ENCODE data around the gene CBFB.

The CBFB gene

GRCh38 chr16:67108489-67108888 is 79.5 kb downstream of the CBFB start:
- no peaks in the 10 kb centered on the region for H3K9me3 ChIP-seq (ENCODE audit: insufficient read depth, low read length)
- H4K20me1 ChIP-seq (ENCODE audit: insufficient read depth, low read length): 0 out of 2 replicates have a peak, but pooled peaks cover 3% of the 10 kb centered on the region
- H3K4me3 ChIP-seq (ENCODE audit: low read length): no peak overlapping the region
- no peak overlapping the region for H3K9ac ChIP-seq (ENCODE audit: low read length)
- peaks cover 29% of the 10 kb centered on the region for H3K4me1 ChIP-seq (ENCODE audit: low read length)
- H3K4me2 ChIP-seq (ENCODE audit: low read length): no peak overlapping the region
- no peak overlapping the region for H3K27ac ChIP-seq (ENCODE audit: low read length)
- H3K79me2 ChIP-seq (ENCODE audit: low read length): peaks cover 35% of the 10 kb centered on the region
- H2AFZ ChIP-seq (ENCODE audit: low read depth, low read length): no peak overlapping the region
- no peak for TF ChIP-seq CTCF (IDR thresholded peaks at IDR 0.05; ENCODE audit: low read depth, low read length)
- TF ChIP-seq EZH2phosphoT487 (IDR thresholded peaks at IDR 0.05; ENCODE audit: low read depth): no peak
- peaks cover 5% of the 10 kb centered on the region for H3K36me3 ChIP-seq (replicated peaks; ENCODE audit: low read depth, low read length)
- no peaks in the 10 kb centered on the region for H3K27me3 ChIP-seq (ENCODE audit: low read depth, low read length)

- H3K27ac ChIP-seq (ENCODE audit: low read length): no peak overlapping the region
- TF ChIP-seq CTCF (IDR thresholded peaks at IDR 0.05; ENCODE audit: low read depth, low read length): no peak
- no peak for TF ChIP-seq EZH2phosphoT487 (IDR thresholded peaks at IDR 0.05; ENCODE audit: low read depth)
- peaks cover 29% of the 10 kb centered on the region for H3K4me1 ChIP-seq (ENCODE audit: low read length)
These were observed 80.0 kb downstream of the CBFB start for GRCh38 chr16:67108931-67109406.

GRCh38 chr16:67109407-67110135 is 80.6 kb downstream of the CBFB start, which contains the start of gene PHAF1:
Gene PHAF1 (plus strand): TSS chr16:67109941. CDS start chr16:67110176, 235 bp downstream.
- H3K4me2 ChIP-seq (ENCODE audit: low read length): peak within 1 kb of the TSS; percentile 97
- H3K4me3 ChIP-seq (ENCODE audit: low read length): peak within 1 kb of the TSS; percentile 95
- peak within 1 kb of the TSS; percentile 96 for H2AFZ ChIP-seq (ENCODE audit: low read depth, low read length)
- peaks cover 43% of the 10 kb centered on the region for H3K79me2 ChIP-seq (ENCODE audit: low read length)
- H3K36me3 ChIP-seq (replicated peaks; ENCODE audit: low read depth, low read length): peaks cover 7% of the 10 kb centered on the region
- H4K20me1 ChIP-seq (ENCODE audit: insufficient read depth, low read length): 0 out of 2 replicates have a peak, but pooled peaks cover 3% of the 10 kb centered on the region
- TF ChIP-seq CTCF (IDR thresholded peaks at IDR 0.05; ENCODE audit: low read depth, low read length) (no peak), EZH2phosphoT487 (IDR thresholded peaks at IDR 0.05; ENCODE audit: low read depth) (no peak)
- no peak within 1 kb of the TSS for H3K27ac ChIP-seq (ENCODE audit: low read length)
- H3K4me1 ChIP-seq (ENCODE audit: low read length): peaks cover 25% of the 10 kb centered on the region
- peak within 1 kb of the TSS; percentile 77 for H3K9ac ChIP-seq (ENCODE audit: low read length)
- no peaks in the 10 kb centered on the region for H3K27me3 ChIP-seq (ENCODE audit: low read depth, low read length)
- H3K9me3 ChIP-seq (ENCODE audit: insufficient read depth, low read length): no peaks in the 10 kb centered on the region

More at GRCh38 chr16:67108931-67109406, 80.0 kb downstream of the CBFB start:
- Histone ChIP-seq H3K27me3 (ENCODE audit: low read depth, low read length) (no peaks in the 10 kb centered on the region), H3K4me2 (ENCODE audit: low read length) (peak overlapping the region; percentile 97), H2AFZ (ENCODE audit: low read depth, low read length) (peak overlapping the region; percentile 96), H3K9me3 (ENCODE audit: insufficient read depth, low read length) (no peaks in the 10 kb centered on the region), H3K79me2 (ENCODE audit: low read length) (peaks cover 38% of the 10 kb centered on the region), H3K9ac (ENCODE audit: low read length) (peak overlapping the region; percentile 63), H3K36me3 (replicated peaks; ENCODE audit: low read depth, low read length) (peaks cover 7% of the 10 kb centered on the region), H4K20me1 (ENCODE audit: insufficient read depth, low read length) (0 out of 2 replicates have a peak, but pooled peaks cover 3% of the 10 kb centered on the region), H3K4me3 (ENCODE audit: low read length) (peak overlapping the region; percentile 95)

DNA sequence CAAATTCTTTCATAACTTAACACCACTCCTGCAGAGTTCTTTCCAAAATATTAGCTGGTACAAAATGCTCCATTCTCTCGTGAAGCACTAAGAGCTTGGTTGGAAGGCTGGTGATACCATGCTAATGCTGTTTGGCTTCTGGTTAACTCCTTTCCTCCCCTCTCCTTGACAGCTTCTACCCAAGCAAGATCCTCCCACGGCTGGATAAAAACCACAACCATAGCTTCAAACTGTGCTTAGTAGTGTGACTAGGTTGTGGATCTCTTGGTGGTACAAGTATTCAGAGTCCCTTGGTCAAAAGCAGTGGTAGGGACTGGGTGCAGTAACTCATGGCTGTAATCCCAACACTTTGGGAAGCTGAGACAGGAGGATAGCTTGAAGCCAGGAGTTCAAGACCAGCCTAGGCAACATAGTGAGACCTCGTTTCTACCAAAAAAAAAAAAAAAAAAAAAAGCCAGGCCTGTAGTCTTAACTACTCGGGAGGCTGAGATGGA is 83.0 kb downstream of the CBFB start:
- H4K20me1 ChIP-seq (ENCODE audit: insufficient read depth, low read length): peaks cover 12% of the 10 kb centered on the region; the same call in 1 of the 2 replicates
- no peaks in the 10 kb centered on the region for H3K9me3 ChIP-seq (ENCODE audit: insufficient read depth, low read length)
- H3K4me2 ChIP-seq (ENCODE audit: low read length): no peak overlapping the region
- peaks cover 7% of the 10 kb centered on the region for H3K36me3 ChIP-seq (replicated peaks; ENCODE audit: low read depth, low read length)
- H3K27me3 ChIP-seq (ENCODE audit: low read depth, low read length): no peaks in the 10 kb centered on the region
- TF ChIP-seq EZH2phosphoT487 (IDR thresholded peaks at IDR 0.05; ENCODE audit: low read depth) (no peak), CTCF (IDR thresholded peaks at IDR 0.05; ENCODE audit: low read depth, low read length) (no peak)
- no peak overlapping the region for H2AFZ ChIP-seq (ENCODE audit: low read depth, low read length)
- no peak overlapping the region for H3K4me3 ChIP-seq (ENCODE audit: low read length)
- H3K4me1 ChIP-seq (ENCODE audit: low read length): peaks cover 16% of the 10 kb centered on the region
- H3K27ac ChIP-seq (ENCODE audit: low read length): no peak overlapping the region
- H3K79me2 ChIP-seq (ENCODE audit: low read length): peaks cover 63% of the 10 kb centered on the region
- H3K9ac ChIP-seq (ENCODE audit: low read length): no peak overlapping the region

All from OCI-LY3 (cell line).